Esophagus squamous epithelium (tissue), 4 donors: ENCODE results near the gene STXBP6.

Experiments
- POLR2A ChIP-seq, 4 donors: fragments of 450-650 bp; IDR thresholded peaks; one replicate each; pipeline ENCODE4 v1.6.1; 2017; ENCODE audit warnings: antibody characterized with exemption in 4 of 4, mild to moderate bottlenecking in 4 of 4, moderate library complexity in 3 of 4
- TF ChIP-seq, protein P1 (sequence below), 6 experiments: fragments of 450-650 bp in 4 of 6; fragments of 200-600 bp in 2 of 6; sonication (generic) in 2 of 6; IDR thresholded peaks; one replicate each; pipeline ENCODE4 v1.5.1; 2016 to 2019; ENCODE audit warnings: antibody characterized with exemption in 6 of 6, mild to moderate bottlenecking in 4 of 6, moderate library complexity in 4 of 6

DNA sequence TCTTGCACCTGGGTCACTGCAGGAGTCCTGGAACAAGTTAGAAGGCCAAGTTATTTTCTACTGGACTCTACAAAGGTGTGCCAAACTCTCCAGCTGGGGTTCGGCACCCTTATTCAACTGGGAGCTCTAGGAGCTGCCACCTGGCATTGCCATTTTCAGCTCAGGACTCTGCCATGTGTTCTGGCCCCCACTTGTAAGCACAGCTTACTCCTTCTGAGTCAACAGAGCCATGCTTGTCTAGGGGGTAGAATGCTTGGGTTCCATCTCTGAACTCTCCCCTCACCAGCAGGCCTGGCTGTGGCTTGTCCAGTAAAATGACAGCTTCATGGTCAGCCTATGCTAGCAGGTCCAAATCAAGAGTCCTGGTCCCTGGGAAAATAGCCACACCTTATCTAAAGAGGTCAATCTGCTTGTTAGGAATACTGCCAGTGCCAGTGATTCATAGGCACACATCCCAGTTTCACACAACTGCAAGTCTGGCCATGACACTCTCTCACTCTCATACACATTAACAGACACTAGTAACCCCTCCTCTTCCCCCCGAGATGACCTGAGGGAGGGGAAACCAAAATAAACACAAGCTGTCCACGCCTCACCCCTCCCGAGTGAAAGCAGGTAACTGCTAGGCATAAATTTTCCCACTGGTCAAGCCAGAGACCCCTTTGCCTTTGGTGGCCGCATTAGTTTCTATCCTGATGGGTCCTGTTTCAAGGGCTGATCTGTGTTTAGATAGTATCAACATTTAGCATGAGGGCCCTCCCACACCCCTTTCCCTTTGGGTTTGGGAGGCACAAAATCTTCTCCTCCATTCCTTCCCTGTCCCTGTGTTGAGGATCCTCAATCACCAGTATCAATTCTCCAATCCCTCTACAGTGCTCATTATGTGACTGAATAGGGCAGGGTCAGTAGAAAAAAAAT is 233.7 kb downstream of the STXBP6 start:
- TF ChIP-seq POLR2A (IDR thresholded peaks at IDR 0.05): no peak
- TF ChIP-seq, protein P1, sequence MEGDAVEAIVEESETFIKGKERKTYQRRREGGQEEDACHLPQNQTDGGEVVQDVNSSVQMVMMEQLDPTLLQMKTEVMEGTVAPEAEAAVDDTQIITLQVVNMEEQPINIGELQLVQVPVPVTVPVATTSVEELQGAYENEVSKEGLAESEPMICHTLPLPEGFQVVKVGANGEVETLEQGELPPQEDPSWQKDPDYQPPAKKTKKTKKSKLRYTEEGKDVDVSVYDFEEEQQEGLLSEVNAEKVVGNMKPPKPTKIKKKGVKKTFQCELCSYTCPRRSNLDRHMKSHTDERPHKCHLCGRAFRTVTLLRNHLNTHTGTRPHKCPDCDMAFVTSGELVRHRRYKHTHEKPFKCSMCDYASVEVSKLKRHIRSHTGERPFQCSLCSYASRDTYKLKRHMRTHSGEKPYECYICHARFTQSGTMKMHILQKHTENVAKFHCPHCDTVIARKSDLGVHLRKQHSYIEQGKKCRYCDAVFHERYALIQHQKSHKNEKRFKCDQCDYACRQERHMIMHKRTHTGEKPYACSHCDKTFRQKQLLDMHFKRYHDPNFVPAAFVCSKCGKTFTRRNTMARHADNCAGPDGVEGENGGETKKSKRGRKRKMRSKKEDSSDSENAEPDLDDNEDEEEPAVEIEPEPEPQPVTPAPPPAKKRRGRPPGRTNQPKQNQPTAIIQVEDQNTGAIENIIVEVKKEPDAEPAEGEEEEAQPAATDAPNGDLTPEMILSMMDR (IDR thresholded peaks at IDR 0.05): no peak
